ENCODE results near the gene HSPA5. TPM values are rescaled to one million over a fixed set of nuclear protein-coding genes. Genes with fewer than 3 reads are reported as not detected.
A peak's percentile ranks its signal among the peaks of the same experiment; 100 is the strongest.
"Not testable (repeated sequence)": the region's sequence is repeated elsewhere in the genome, so short reads cannot be mapped to it uniquely, and the experiment has no call there.

HSPA5 gene
- total RNA-seq, 2 donors from 2014 or later = 281 to 441 TPM

DNA sequence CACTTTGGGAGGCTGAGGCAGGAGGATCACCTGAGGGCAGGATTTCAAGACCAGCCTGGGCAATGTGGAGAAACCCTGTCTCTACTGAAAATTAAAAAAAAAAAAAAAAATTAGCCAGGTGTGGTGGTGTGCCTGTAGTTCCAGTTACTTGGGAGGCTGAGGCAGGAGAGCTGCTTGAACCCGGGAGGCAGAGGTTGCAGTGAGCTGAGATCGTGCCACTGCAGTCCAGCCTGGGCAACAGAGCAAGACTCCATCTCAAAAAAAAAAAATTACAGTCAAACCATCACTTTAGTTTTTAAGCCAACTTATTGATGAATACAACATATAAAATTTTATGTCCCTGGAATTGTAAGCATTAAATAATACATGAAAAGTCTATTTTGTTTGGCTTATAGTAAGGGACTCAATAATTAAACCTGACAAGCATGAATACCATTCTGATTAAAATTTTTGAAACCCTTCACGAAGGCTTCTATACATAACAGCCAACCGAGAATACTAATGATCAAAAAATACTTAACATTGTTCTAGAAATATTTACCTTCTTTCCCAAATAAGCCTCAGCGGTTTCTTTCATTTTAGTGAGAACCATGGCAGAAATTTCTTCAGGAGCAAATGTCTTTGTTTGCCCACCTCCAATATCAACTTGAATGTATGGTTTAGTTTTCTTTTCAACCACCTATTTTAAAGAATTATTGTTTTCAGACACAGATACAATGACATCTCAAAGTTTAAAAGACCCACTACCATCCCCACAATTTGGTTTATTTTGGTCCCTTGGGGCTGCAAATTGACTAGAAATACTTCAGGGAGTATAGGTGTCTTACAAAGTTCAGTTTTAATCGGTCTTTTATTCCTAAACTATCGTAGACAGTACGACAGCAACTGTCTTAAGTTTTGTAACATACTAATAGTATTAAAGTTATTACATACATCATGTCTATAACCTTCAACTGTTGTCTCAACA is 1.2 kb downstream of the HSPA5 start:
- peak overlapping the region; percentile 96 for H3K27ac ChIP-seq
- intact Hi-C loops (cut with DNase I) = no loop called here
- H3K4me1 ChIP-seq = peaks cover 20% of the 10 kb centered on the region
- peaks cover 14% of the 10 kb centered on the region for H3K36me3 ChIP-seq
- peak overlapping the region; percentile 99 for H3K4me3 ChIP-seq
- H3K9me3 ChIP-seq = no peaks in the 10 kb centered on the region
- TF ChIP-seq, protein P1, sequence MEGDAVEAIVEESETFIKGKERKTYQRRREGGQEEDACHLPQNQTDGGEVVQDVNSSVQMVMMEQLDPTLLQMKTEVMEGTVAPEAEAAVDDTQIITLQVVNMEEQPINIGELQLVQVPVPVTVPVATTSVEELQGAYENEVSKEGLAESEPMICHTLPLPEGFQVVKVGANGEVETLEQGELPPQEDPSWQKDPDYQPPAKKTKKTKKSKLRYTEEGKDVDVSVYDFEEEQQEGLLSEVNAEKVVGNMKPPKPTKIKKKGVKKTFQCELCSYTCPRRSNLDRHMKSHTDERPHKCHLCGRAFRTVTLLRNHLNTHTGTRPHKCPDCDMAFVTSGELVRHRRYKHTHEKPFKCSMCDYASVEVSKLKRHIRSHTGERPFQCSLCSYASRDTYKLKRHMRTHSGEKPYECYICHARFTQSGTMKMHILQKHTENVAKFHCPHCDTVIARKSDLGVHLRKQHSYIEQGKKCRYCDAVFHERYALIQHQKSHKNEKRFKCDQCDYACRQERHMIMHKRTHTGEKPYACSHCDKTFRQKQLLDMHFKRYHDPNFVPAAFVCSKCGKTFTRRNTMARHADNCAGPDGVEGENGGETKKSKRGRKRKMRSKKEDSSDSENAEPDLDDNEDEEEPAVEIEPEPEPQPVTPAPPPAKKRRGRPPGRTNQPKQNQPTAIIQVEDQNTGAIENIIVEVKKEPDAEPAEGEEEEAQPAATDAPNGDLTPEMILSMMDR (IDR thresholded peaks at IDR 0.05) = no peak
- H3K9ac ChIP-seq (ENCODE audit: low read depth in 2 of 2, low read length in 2 of 2) = peak overlapping the region; percentile 98 to 99
- DNase-seq = no peak
- no peaks in the 10 kb centered on the region for H3K27me3 ChIP-seq

DNA sequence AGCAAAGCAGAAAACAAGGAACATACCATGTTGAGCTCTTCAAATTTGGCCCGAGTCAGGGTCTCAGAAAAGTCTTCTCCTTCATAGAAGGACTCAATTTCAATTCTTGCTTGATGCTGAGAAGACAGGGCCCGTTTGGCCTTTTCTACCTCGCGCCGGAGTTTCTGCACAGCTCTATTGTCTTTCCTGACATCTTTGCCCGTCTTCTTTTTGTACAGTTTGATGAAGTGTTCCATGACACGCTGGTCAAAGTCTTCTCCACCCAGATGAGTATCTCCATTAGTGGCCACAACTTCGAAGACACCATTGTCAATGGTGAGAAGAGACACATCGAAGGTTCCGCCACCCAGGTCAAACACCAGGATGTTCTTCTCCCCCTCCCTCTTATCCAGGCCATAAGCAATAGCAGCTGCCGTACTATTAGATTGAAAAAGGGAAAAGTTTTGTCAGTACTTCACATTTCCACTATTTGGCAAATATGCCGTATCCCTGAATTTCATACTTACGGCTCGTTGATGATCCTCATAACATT is 2.2 kb downstream of the HSPA5 start:
- Histone ChIP-seq H3K27ac (no peak overlapping the region), H3K9me3 (no peaks in the 10 kb centered on the region), H3K9ac (ENCODE audit: low read depth in 2 of 2, low read length in 2 of 2) (no peak overlapping the region), H3K36me3 (peaks cover 14% of the 10 kb centered on the region), H3K4me3 (peak overlapping the region; percentile 99), H3K27me3 (no peaks in the 10 kb centered on the region), H3K4me1 (peaks cover 20% of the 10 kb centered on the region)
- DNase-seq = no peak
- intact Hi-C loops (cut with DNase I) = no loop called here
- TF ChIP-seq, protein P1 (IDR thresholded peaks at IDR 0.05) = no peak

DNA sequence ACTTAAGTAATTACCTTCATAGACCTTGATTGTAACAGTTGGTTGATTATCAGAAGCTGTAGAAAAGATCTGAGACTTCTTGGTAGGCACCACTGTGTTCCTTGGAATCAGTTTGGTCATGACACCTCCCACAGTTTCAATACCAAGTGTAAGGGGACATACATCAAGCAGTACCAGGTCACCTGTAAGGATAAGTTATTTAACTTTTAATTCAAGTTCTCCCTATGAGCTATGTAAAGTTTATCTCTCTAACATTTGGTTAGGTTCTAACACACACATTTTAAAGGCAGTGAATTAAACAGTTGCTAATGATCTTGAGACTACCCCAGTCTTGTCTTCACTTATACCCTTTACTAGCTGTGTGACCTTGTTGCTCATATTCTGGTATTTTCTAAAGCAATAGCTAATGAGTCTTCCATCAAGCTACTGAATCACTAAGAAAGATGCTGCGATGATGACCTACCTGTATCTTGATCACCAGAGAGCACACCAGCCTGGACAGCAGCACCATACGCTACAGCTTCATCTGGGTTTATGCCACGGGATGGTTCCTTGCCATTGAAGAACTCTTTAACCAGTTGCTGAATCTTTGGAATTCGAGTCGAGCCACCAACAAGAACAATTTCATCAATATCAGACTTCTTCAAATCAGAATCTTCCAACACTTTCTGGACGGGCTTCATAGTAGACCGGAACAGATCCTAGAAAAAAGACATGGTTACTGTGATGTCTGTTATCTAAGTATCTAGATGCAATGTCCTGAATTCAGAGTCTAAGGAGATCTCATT is 2.8 kb downstream of the HSPA5 start:
- intact Hi-C loops (cut with DNase I) = no loop called here
- TF ChIP-seq, protein P1 (IDR thresholded peaks at IDR 0.05) = no peak
- peak overlapping the region; percentile 99 for H3K4me3 ChIP-seq
- peak overlapping the region in 1 of 2 donors; percentile 31 for H3K9ac ChIP-seq (ENCODE audit: low read depth in 2 of 2, low read length in 2 of 2)
- no peaks in the 10 kb centered on the region for H3K27me3 ChIP-seq
- no peak overlapping the region for H3K27ac ChIP-seq
- H3K36me3 ChIP-seq = peaks cover 14% of the 10 kb centered on the region
- DNase-seq = no peak
- no peaks in the 10 kb centered on the region for H3K9me3 ChIP-seq
- peaks cover 20% of the 10 kb centered on the region for H3K4me1 ChIP-seq

DNA sequence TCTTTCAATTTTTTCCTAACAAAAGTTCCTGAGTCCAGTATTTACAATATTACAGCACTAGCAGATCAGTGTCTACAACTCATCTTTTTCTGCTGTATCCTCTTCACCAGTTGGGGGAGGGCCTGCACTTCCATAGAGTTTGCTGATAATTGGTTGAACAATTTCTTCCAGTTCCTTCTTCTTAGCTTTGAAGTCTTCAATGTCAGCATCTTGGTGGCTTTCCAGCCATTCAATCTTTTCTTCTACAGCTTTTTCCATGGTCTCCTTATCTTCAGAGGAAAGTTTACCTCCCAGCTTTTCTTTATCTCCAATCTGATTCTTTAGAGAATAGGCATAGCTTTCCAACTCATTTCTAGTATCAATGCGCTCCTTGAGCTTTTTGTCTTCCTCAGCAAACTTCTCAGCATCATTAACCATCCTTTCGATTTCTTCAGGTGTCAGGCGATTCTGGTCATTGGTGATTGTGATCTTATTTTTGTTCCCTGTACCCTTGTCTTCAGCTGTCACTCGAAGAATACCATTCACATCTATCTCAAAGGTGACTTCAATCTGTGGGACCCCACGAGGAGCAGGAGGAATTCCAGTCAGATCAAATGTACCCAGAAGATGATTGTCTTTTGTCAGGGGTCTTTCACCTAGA is 4.5 kb downstream of the HSPA5 start:
- intact Hi-C loops (cut with DNase I); H3K27me3 ChIP-seq; DNase-seq; H3K27ac ChIP-seq; H3K9me3 ChIP-seq; H3K9ac ChIP-seq (ENCODE audit: low read depth in 2 of 2, low read length in 2 of 2); H3K4me3 ChIP-seq: not testable (repeated sequence)
- peaks cover 20% of the 10 kb centered on the region for H3K4me1 ChIP-seq
- peaks cover 14% of the 10 kb centered on the region for H3K36me3 ChIP-seq

DNA sequence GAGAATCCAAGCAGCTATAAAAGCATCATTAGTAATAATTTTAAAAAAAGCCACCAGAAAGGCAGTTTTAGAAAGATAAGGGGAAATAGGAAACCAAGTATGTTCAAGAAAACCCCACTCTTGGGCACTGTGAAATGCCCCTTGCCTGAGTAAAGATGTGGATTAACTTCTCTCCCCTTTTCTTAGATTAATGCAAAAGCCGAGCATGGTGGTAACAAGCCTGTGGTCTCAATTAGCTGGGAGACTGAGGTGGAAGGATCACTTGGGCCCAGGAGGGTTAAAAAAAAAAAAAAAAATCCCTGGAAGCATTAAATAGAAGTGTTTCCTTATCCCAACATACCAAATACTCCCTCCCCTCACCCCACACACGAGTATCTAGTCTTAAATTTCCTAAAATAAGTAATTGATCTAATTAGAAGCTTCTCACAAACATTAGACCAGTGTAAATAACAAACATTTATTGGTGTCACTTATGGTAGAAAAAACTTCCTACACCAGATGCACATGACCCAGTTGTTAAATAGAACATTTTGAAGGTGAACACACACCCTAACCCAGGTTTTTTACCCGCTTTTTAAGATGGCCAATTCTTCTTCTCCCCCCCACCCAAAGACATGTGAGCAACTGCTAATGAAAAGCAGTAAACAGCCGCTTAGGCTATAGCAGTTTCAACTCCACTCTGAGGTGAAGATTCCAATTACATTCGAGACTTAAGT is 5.2 kb downstream of the HSPA5 start:
- H3K4me3 ChIP-seq = no peak overlapping the region
- intact Hi-C loops (cut with DNase I) = no loop called here
- no peak overlapping the region for H3K9ac ChIP-seq (ENCODE audit: low read depth in 2 of 2, low read length in 2 of 2)
- H3K27me3 ChIP-seq = no peaks in the 10 kb centered on the region
- no peak for DNase-seq
- TF ChIP-seq, protein P1 (IDR thresholded peaks at IDR 0.05) = no peak
- no peaks in the 10 kb centered on the region for H3K9me3 ChIP-seq
- peaks cover 20% of the 10 kb centered on the region for H3K4me1 ChIP-seq
- peaks cover 14% of the 10 kb centered on the region for H3K36me3 ChIP-seq
- H3K27ac ChIP-seq = no peak overlapping the region

DNA sequence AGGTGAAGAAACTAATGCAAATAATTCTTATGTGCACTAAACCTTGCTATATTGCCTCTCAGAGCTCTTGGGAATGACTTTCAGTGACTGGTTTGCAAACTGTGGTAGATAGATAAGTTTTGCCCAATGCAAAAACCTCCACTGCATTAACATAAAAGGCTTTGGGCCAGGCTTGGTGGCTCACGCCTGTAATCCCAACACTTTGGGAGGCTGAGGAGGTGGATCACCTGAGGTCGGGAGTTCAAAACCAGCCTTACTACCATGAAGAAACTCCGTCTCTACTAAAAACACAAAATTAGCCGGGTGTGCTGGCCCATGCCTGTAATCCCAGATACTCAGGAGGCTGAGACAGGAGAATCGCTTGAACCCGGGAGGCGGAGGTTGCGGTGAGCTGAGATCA is 7.0 kb downstream of the HSPA5 start:
- H3K27ac ChIP-seq; H3K9me3 ChIP-seq; H3K36me3 ChIP-seq; intact Hi-C loops (cut with DNase I); H3K9ac ChIP-seq (ENCODE audit: low read depth in 2 of 2, low read length in 2 of 2); DNase-seq; H3K27me3 ChIP-seq; H3K4me3 ChIP-seq: not testable (repeated sequence)
- H3K4me1 ChIP-seq = peaks cover 17% of the 10 kb centered on the region

Measured in colonic mucosa (tissue), 4 donors.